Neural progenitor cell (in vitro differentiated cells): ENCODE data around the gene KCNC3.

Source experiments
- EZH2 ChIP-seq: fragments of 200-600 bp; sonication (generic); IDR thresholded peaks from 2 replicates; pipeline ENCODE4 v1.6.1; 2017; ENCODE audit warnings: antibody characterized with exemption, mild to moderate bottlenecking, moderate library complexity
- EZH2phosphoT487 ChIP-seq: fragments of 200-600 bp; sonication (generic); IDR thresholded peaks from 2 replicates; pipeline ENCODE4 v1.6.1; 2017; ENCODE audit warnings: antibody characterized with exemption
- TF ChIP-seq, protein P1 (sequence below): fragments of 200-600 bp; sonication (generic); IDR thresholded peaks from 2 replicates; pipeline ENCODE4 v1.5.1; 2017; ENCODE audit warnings: antibody characterized with exemption, mild to moderate bottlenecking

DNA sequence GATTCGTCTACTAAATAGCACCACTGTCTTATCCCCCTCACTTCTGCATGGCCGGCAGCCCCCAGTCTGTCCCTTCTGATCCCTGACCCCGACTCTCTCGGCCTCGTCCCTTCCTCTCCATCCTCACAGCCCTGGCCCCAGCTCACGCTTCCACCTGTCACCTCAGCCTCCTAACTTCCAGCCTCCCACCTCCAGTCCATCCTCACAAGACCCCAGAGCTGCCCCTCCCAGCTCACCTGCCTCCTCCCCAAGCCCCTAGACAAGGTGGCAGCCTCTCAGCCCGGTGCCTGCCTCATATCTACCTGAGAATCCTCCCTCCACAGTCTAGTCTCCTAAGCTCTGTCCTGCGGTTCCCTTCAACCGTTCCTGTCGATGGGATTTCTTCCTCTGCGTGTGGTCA lies 10.0 kb downstream of the KCNC3 start:
- TF ChIP-seq, protein P1, sequence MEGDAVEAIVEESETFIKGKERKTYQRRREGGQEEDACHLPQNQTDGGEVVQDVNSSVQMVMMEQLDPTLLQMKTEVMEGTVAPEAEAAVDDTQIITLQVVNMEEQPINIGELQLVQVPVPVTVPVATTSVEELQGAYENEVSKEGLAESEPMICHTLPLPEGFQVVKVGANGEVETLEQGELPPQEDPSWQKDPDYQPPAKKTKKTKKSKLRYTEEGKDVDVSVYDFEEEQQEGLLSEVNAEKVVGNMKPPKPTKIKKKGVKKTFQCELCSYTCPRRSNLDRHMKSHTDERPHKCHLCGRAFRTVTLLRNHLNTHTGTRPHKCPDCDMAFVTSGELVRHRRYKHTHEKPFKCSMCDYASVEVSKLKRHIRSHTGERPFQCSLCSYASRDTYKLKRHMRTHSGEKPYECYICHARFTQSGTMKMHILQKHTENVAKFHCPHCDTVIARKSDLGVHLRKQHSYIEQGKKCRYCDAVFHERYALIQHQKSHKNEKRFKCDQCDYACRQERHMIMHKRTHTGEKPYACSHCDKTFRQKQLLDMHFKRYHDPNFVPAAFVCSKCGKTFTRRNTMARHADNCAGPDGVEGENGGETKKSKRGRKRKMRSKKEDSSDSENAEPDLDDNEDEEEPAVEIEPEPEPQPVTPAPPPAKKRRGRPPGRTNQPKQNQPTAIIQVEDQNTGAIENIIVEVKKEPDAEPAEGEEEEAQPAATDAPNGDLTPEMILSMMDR: no peak
- TF ChIP-seq EZH2: no peak
- no peak for TF ChIP-seq EZH2phosphoT487
